GM10847 (cell line): ENCODE data around the gene UBAP1.

ENCODE experiments used
- POLR2A ChIP-seq: IDR thresholded peaks from 2 replicates; pipeline ENCODE4 v1.6.1; 2011; ENCODE audit not compliant: insufficient read length; ENCODE audit errors: extremely low read depth

Gene UBAP1

GRCh38 chr9:34178436-34179212, at the start of gene UBAP1:
TSS of gene UBAP1 (plus strand) at chr9:34179043. CDS start at chr9:34220915, 41,872 bp downstream.
- peak; percentile 81 for TF ChIP-seq POLR2A

DNA sequence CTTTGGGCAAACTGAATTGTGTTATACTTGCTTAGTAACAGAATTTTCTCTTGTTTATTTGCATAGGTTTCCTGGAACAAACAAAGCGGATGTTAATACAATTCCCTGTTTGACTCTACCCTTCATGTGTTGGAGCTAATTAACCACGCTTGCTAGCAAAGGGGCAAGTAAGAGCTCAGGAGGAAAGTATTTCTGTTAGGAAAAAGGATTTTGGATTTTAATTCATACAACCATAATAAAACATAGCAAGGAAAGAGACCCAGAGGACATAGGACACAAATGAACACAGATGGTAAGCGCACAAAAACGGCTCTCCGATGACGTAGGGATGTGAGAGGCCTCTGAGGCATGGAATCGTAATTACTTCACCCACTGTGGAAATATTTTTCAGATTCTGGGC, 47.3 kb upstream of the UBAP1 start:
- TF ChIP-seq POLR2A, result no peak

DNA sequence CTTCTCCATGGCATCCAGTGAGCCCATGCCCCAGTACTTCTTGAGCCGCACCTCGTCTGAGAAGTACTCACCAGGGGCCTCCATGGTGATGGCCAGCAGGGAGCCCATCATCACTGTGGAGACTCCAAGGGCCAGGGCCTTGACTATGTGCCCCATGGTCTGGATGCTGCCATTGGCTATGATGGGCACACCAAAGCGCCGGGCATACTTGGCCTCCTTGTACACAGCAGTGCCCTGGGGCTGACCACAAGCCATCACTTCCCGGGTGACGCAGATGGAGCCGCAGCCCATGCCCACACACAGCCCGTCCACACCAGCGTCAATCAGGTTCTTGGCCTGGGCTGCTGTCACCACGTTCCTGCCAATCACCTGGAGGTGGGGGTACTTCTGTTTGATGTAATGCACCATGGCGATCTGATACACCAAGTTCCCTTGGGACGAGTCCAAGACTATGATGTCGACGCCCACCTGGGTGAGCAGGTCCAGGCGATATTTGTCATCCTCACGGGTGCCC, 45.4 kb upstream of the UBAP1 start:
- no peak for TF ChIP-seq POLR2A

GRCh38 chr9:34134521-34134920, 44.3 kb upstream of the UBAP1 start:
- no peak for TF ChIP-seq POLR2A

- no peak for TF ChIP-seq POLR2A
Measured at GRCh38 chr9:34139477-34140146, 39.2 kb upstream of the UBAP1 start.

DNA sequence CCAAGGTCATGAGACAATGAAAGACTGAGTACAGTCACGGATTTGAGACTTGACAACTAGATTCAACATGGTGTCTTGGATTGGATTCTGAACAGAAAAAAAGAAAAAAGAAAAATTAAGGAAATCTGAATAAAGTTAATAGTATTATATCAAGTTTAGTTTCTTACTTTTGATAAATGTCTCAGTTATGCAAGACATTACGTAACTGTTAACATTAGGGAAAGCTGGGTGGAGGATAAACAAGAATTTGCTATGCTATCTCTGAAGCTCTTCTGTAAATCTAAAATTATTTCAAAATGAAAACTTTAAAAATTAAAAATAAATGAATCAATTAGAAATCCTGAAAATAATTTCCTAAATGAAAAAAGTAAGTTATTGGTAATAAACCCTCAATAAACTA, 38.0 kb upstream of the UBAP1 start:
- TF ChIP-seq POLR2A, result no peak

DNA sequence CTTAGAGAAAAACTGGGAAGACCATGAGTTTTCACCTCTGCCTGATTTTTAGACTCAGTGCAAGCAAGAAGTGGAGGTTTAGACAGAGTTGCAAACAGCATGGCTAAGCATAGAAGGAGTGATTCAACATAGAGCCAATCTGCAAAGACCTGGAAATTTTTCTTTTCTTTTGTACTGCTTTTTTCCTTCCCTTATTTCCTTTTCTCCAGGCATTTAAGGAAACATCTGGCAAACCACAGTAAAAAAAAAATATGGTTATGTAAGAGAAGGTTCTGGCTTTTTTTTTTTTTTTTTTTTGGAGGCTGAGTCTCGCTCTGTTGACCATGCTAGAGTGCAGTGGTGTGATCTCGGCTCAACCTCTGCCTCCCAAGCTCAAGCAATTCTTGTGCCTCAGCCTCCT, 35.7 kb upstream of the UBAP1 start:
- no peak for TF ChIP-seq POLR2A

DNA sequence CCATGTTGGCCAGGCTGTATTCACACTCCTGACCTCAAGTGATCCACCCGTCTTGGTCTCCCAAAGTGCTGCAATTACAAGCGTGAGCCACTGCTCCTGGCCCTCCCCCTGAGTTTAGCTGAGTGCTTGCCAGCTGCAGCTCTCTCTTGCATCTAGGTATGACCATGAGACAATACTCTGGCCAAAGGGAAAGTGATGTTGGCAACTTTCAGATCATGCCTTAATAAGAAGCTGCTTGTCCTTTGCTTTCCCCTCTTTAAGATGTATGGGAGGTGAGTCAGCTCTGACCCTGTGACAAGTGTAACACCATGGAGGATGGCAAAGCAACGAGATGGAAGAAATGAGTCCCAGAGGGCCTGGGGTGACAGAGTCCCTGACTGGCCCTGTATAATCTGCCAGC, 33.7 kb upstream of the UBAP1 start:
- no peak for TF ChIP-seq POLR2A

DNA sequence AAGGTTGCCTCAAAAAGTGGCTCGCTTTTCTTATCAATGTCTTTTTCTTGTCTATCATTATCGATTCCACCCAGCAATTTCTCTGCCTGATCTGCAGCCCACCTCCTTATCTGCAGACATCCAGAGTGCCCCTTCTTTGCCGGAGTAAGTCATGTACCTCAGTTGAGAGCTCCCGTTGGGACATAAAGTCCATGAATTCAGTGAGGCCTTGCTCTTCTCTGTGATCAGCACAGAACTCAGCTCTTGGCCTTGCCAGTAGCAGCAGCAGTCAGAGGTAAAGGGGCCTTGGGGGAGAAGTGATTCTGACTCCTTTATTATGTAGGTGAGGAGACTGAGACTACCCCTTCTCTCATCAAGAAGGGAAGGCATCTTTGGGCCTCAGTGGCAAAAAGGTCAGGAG, 27.4 kb upstream of the UBAP1 start:
- TF ChIP-seq POLR2A, result no peak

DNA sequence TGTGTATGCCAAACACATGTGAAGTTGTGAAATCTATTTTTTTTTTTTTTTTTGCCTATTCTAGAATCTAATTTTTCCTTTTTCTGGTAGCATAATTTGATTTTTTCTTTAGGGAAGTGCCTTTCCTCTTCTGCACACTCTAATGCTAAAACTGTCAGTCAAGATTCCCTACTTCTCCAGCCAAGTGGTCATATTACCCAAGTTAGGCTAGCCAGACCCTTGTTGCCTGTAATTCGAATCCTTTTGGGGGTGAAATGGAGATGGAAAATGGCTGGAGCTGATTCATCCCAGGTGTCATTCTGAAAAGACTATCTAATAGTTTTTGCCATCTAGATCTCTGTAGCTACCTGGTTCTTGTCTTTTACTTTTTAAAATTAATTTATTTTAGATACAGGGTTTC, 24.8 kb upstream of the UBAP1 start:
- no peak for TF ChIP-seq POLR2A

GRCh38 chr9:34157318-34157717, 21.5 kb upstream of the UBAP1 start:
- TF ChIP-seq POLR2A, result no peak

DNA sequence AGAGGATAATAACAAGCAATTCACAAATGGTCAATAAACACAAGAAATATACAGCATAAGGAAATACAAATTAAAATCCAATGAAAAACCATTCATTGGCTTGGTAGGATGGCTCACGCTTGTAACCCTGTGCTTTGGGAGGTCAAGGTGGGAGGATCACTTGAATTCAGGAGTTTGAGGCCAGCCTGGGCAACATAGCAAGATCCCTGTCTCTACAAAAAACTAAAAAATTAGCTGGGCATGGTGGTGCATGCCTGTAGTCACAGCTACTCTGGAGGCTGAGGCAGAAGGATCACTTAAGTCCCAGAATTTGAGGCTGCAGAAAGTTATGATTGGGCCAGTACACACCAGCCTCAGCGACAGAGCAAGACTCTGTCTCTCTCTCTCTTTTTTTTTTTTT, 20.9 kb upstream of the UBAP1 start:
- no peak for TF ChIP-seq POLR2A

GRCh38 chr9:34158362-34158869, 20.4 kb upstream of the UBAP1 start:
- no peak for TF ChIP-seq POLR2A

- TF ChIP-seq POLR2A, result no peak
Measured at GRCh38 chr9:34163434-34163833, 15.4 kb upstream of the UBAP1 start.

- TF ChIP-seq POLR2A, result no peak
Measured at GRCh38 chr9:34169125-34169524, 9.7 kb upstream of the UBAP1 start.
